SK-N-SH treated with all-trans-retinoic acid at 6 μM for 48 hours (cell line): ENCODE data around the gene ARRDC1.

Experiments
- ATAC-seq: fragments of 200-7000 bp; cut with Tn5 transposase; 3 replicates; pipeline ENCODE4 v1.9.1; 2020; ENCODE audit warnings: mild to moderate bottlenecking, moderate library complexity
- ARNTL ChIP-seq: fragments of 450-650 bp; formaldehyde crosslinking; IDR thresholded peaks from 2 replicates; pipeline ENCODE4 v1.5.0; 2020; ENCODE audit warnings: low read depth, mild to moderate bottlenecking, moderate library complexity, borderline replicate concordance
- BACH2 ChIP-seq: fragments of 250-450 bp; sonication (Bioruptor Pico); IDR thresholded peaks from 2 replicates; pipeline ENCODE4 v1.9.0; 2021; ENCODE audit warnings: mild to moderate bottlenecking, borderline replicate concordance
- CSDC2 ChIP-seq: fragments of 250-450 bp; sonication (Bioruptor Pico); IDR thresholded peaks from 2 replicates; pipeline ENCODE4 v1.5.0; 2020; ENCODE audit warnings: mild to moderate bottlenecking, moderate library complexity
- ESRRG ChIP-seq: fragments of 250-450 bp; sonication (Bioruptor Pico); IDR thresholded peaks from 2 replicates; pipeline ENCODE4 v1.6.1; 2021; ENCODE audit warnings: mild to moderate bottlenecking
- GLIS3 ChIP-seq: fragments of 250-450 bp; sonication (Bioruptor Pico); IDR thresholded peaks from 2 replicates; pipeline ENCODE4 v1.5.0; 2020; ENCODE audit warnings: mild to moderate bottlenecking, moderate library complexity
- ISL1 ChIP-seq: fragments of 250-450 bp; sonication (Bioruptor Pico); IDR thresholded peaks from 2 replicates; pipeline ENCODE4 v2.1.2; 2022; ENCODE audit warnings: mild to moderate bottlenecking, moderate library complexity
- OSR1 ChIP-seq: fragments of 250-450 bp; sonication (Bioruptor Pico); IDR thresholded peaks from 2 replicates; pipeline ENCODE4 v1.8.0; 2022; ENCODE audit warnings: moderate library complexity, mild to moderate bottlenecking, inconsistent platforms
- RARB ChIP-seq: fragments of 250-450 bp; sonication (Bioruptor Pico); IDR thresholded peaks from 2 replicates; pipeline ENCODE4 v1.8.0; 2021; ENCODE audit warnings: mild to moderate bottlenecking, moderate library complexity
- SNAI2 ChIP-seq: fragments of 250-450 bp; sonication (Bioruptor Pico); IDR thresholded peaks from 2 replicates; pipeline ENCODE4 v1.5.0; 2020; ENCODE audit warnings: mild to moderate bottlenecking, moderate library complexity
- TCF4 ChIP-seq: fragments of 250-450 bp; sonication (Bioruptor Pico); IDR thresholded peaks from 2 replicates; pipeline ENCODE4 v1.8.0; 2021; ENCODE audit warnings: mild to moderate bottlenecking, moderate library complexity, borderline replicate concordance
- TOX ChIP-seq: fragments of 250-450 bp; sonication (Bioruptor Pico); IDR thresholded peaks from 2 replicates; pipeline ENCODE4 v1.8.0; 2021; ENCODE audit warnings: mild to moderate bottlenecking, moderate library complexity, borderline replicate concordance
- ZC3H10 ChIP-seq: fragments of 250-450 bp; sonication (Bioruptor Pico); IDR thresholded peaks from 2 replicates; pipeline ENCODE4 v1.5.1; 2021; ENCODE audit warnings: mild to moderate bottlenecking, moderate library complexity
- ZFP3 ChIP-seq: fragments of 250-450 bp; sonication (Bioruptor Pico); IDR thresholded peaks from 2 replicates; pipeline ENCODE4 v1.5.0; 2020; ENCODE audit warnings: mild to moderate bottlenecking, moderate library complexity
- ZFP30 ChIP-seq: fragments of 450-650 bp; formaldehyde crosslinking; IDR thresholded peaks from 2 replicates; pipeline ENCODE4 v1.5.0; 2022; ENCODE audit warnings: mild to moderate bottlenecking, moderate library complexity
- ZNF565 ChIP-seq: fragments of 450-650 bp; formaldehyde crosslinking; conservative IDR thresholded peaks from 2 replicates; pipeline ENCODE4 v1.5.0; 2020; ENCODE audit warnings: low read depth, mild to moderate bottlenecking, moderate library complexity
- ZNF70 ChIP-seq: fragments of 450-650 bp; formaldehyde crosslinking; IDR thresholded peaks from 2 replicates; pipeline ENCODE4 v1.5.0; 2020; ENCODE audit warnings: mild to moderate bottlenecking, moderate library complexity
- TF ChIP-seq, protein P1 (sequence below): fragments of 250-450 bp; sonication (Bioruptor Pico); IDR thresholded peaks from 2 replicates; pipeline ENCODE4 v1.8.0; 2021; ENCODE audit warnings: low read depth, mild to moderate bottlenecking, moderate library complexity, borderline replicate concordance
- TF ChIP-seq, protein P2 (sequence below): fragments of 250-450 bp; sonication (Bioruptor Pico); IDR thresholded peaks from 2 replicates; pipeline ENCODE4 v1.5.0; 2020; ENCODE audit warnings: mild to moderate bottlenecking, moderate library complexity
- TF ChIP-seq, protein P3 (sequence below): fragments of 250-450 bp; sonication (Bioruptor Pico); IDR thresholded peaks from 2 replicates; pipeline ENCODE4 v1.5.1; 2020; ENCODE audit warnings: low read depth, mild to moderate bottlenecking, moderate library complexity
- TF ChIP-seq, protein P4 (sequence below): fragments of 250-450 bp; sonication (Bioruptor Pico); IDR thresholded peaks from 2 replicates; pipeline ENCODE4 v1.8.0; 2020; ENCODE audit warnings: mild to moderate bottlenecking, moderate library complexity, borderline replicate concordance

ARRDC1 gene

DNA sequence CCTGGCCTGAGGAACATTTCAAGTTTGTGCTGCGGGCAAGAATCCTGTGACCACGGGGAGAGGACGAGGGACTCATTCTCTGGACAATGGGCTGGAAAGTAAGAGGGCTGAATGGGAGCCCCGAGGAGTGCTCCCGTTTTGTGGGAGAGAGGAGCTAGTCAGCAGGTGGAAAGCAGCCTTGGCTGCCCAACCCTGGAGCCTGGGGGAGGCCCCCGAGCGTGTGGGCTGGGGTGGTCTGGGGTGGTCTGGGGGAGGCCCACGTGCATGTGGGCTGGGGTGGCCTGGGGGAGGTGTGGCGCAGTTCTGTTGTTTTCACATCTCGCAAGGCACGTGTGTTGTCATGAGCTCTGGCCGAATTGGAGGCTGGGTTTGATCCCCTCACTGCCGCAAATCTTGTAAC, 40.9 kb downstream of the ARRDC1 start:
- no peak for ATAC-seq

GRCh38 chr9:137647096-137647714, 41.7 kb downstream of the ARRDC1 start:
- no peak for ATAC-seq
- TF ChIP-seq ARNTL = no peak
- TF ChIP-seq ESRRG = no peak
- no peak for TF ChIP-seq TCF4 (CRISPR knock-in tag)
- TF ChIP-seq RARB (CRISPR knock-in tag) = no peak
- TF ChIP-seq ZFP3 (CRISPR knock-in tag) = no peak
- TF ChIP-seq ZNF70 (CRISPR knock-in tag) = no peak
- no peak for TF ChIP-seq ISL1
- TF ChIP-seq ZNF565 (CRISPR knock-in tag) = no peak
- TF ChIP-seq GLIS3 = no peak
- no peak for TF ChIP-seq OSR1 (CRISPR knock-in tag)
- TF ChIP-seq ZFP30 (CRISPR knock-in tag) = no peak
- TF ChIP-seq, protein P1, sequence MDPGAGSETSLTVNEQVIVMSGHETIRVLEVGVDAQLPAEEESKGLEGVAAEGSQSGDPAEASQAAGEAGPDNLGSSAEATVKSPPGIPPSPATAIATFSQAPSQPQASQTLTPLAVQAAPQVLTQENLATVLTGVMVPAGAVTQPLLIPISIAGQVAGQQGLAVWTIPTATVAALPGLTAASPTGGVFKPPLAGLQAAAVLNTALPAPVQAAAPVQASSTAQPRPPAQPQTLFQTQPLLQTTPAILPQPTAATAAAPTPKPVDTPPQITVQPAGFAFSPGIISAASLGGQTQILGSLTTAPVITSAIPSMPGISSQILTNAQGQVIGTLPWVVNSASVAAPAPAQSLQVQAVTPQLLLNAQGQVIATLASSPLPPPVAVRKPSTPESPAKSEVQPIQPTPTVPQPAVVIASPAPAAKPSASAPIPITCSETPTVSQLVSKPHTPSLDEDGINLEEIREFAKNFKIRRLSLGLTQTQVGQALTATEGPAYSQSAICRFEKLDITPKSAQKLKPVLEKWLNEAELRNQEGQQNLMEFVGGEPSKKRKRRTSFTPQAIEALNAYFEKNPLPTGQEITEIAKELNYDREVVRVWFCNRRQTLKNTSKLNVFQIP (CRISPR knock-in tag) = no peak

More for the DNA sequence above, 40.9 kb downstream of the ARRDC1 start:
- TF ChIP-seq, protein P2, sequence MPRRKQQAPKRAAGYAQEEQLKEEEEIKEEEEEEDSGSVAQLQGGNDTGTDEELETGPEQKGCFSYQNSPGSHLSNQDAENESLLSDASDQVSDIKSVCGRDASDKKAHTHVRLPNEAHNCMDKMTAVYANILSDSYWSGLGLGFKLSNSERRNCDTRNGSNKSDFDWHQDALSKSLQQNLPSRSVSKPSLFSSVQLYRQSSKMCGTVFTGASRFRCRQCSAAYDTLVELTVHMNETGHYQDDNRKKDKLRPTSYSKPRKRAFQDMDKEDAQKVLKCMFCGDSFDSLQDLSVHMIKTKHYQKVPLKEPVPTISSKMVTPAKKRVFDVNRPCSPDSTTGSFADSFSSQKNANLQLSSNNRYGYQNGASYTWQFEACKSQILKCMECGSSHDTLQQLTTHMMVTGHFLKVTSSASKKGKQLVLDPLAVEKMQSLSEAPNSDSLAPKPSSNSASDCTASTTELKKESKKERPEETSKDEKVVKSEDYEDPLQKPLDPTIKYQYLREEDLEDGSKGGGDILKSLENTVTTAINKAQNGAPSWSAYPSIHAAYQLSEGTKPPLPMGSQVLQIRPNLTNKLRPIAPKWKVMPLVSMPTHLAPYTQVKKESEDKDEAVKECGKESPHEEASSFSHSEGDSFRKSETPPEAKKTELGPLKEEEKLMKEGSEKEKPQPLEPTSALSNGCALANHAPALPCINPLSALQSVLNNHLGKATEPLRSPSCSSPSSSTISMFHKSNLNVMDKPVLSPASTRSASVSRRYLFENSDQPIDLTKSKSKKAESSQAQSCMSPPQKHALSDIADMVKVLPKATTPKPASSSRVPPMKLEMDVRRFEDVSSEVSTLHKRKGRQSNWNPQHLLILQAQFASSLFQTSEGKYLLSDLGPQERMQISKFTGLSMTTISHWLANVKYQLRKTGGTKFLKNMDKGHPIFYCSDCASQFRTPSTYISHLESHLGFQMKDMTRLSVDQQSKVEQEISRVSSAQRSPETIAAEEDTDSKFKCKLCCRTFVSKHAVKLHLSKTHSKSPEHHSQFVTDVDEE (CRISPR knock-in tag) = no peak
- TF ChIP-seq GLIS3 = no peak
- TF ChIP-seq, protein P3, sequence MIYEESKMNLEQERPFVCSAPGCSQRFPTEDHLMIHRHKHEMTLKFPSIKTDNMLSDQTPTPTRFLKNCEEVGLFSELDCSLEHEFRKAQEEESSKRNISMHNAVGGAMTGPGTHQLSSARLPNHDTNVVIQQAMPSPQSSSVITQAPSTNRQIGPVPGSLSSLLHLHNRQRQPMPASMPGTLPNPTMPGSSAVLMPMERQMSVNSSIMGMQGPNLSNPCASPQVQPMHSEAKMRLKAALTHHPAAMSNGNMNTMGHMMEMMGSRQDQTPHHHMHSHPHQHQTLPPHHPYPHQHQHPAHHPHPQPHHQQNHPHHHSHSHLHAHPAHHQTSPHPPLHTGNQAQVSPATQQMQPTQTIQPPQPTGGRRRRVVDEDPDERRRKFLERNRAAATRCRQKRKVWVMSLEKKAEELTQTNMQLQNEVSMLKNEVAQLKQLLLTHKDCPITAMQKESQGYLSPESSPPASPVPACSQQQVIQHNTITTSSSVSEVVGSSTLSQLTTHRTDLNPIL (CRISPR knock-in tag) = no peak
- no peak for TF ChIP-seq OSR1 (CRISPR knock-in tag)
- no peak for TF ChIP-seq ZC3H10 (CRISPR knock-in tag)
- TF ChIP-seq, protein P1 (CRISPR knock-in tag) = no peak
- no peak for TF ChIP-seq ZFP3 (CRISPR knock-in tag)
- no peak for TF ChIP-seq ZFP30 (CRISPR knock-in tag)
- TF ChIP-seq, protein P4, sequence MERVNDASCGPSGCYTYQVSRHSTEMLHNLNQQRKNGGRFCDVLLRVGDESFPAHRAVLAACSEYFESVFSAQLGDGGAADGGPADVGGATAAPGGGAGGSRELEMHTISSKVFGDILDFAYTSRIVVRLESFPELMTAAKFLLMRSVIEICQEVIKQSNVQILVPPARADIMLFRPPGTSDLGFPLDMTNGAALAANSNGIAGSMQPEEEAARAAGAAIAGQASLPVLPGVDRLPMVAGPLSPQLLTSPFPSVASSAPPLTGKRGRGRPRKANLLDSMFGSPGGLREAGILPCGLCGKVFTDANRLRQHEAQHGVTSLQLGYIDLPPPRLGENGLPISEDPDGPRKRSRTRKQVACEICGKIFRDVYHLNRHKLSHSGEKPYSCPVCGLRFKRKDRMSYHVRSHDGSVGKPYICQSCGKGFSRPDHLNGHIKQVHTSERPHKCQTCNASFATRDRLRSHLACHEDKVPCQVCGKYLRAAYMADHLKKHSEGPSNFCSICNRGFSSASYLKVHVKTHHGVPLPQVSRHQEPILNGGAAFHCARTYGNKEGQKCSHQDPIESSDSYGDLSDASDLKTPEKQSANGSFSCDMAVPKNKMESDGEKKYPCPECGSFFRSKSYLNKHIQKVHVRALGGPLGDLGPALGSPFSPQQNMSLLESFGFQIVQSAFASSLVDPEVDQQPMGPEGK (CRISPR knock-in tag) = no peak
- no peak for TF ChIP-seq TOX (CRISPR knock-in tag)
- no peak for TF ChIP-seq ZNF565 (CRISPR knock-in tag)
- TF ChIP-seq ESRRG = no peak
- TF ChIP-seq CSDC2 = no peak

- no peak for ATAC-seq
- TF ChIP-seq TOX (CRISPR knock-in tag) = no peak
- TF ChIP-seq TCF4 (CRISPR knock-in tag) = no peak
- TF ChIP-seq BACH2 (CRISPR knock-in tag) = no peak
- TF ChIP-seq ZFP3 (CRISPR knock-in tag) = no peak
- no peak for TF ChIP-seq ESRRG
- TF ChIP-seq GLIS3 = no peak
- TF ChIP-seq, protein P4 (CRISPR knock-in tag) = no peak
- no peak for TF ChIP-seq SNAI2
- TF ChIP-seq, protein P1 (CRISPR knock-in tag) = no peak
- TF ChIP-seq ZFP30 (CRISPR knock-in tag) = no peak
- TF ChIP-seq ZC3H10 (CRISPR knock-in tag) = no peak
- TF ChIP-seq, all 23 proteins: peak for 0
Observed at GRCh38 chr9:137648396-137648795, 42.9 kb downstream of the ARRDC1 start.
